ENCODE measurements around the gene METRN.

Gene METRN

DNA sequence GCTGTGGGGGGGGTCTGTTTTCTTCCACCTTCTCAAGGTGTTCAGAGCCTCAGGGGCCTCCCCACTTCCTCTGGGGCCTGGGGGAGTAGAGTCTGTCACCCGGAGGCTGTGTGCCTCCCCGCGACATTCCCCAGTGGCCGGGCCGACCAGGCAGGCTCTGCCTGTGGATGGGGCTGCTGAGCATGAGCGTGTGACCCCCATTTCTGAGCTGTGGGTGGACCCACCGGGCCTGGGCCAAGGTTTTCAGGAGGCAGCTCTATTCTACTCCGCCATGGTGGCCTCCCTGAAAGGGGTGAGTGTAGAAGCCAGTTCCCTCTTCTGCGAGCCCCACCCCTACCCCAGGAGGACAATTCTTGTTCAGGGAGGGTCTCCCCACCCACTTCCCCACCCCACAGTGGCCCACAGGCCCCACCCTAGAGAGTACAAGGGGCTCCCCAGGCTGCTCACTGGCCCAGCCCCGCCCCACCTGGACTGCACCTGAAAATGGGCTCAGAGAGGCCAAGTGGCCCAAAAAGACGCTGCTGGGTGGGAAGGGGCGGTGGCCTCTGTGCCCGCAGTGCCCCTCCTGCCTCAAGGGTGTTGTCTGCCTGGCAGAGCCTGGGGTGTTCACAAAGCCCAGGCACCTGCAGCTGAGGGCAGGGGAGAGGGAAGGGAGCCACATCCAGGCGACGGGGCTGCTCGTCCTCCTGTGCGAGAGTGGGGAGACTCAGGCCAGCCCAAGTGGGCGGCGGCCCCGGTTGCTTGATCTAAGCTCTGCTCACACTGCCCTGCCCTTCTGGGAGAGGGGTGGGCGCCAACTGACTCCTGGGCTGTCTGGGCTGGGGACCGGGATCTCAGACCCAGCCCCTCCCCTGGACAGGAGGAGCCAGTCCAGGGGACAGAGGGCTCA, 47.0 kb downstream of the METRN start:
- DNase-seq: no peak

- no peak for DNase-seq
Measured at GRCh38 chr16:762595-763268, 47.8 kb downstream of the METRN start.

- no peak for DNase-seq
Measured at GRCh38 chr16:763369-764183, 48.7 kb downstream of the METRN start.

DNA sequence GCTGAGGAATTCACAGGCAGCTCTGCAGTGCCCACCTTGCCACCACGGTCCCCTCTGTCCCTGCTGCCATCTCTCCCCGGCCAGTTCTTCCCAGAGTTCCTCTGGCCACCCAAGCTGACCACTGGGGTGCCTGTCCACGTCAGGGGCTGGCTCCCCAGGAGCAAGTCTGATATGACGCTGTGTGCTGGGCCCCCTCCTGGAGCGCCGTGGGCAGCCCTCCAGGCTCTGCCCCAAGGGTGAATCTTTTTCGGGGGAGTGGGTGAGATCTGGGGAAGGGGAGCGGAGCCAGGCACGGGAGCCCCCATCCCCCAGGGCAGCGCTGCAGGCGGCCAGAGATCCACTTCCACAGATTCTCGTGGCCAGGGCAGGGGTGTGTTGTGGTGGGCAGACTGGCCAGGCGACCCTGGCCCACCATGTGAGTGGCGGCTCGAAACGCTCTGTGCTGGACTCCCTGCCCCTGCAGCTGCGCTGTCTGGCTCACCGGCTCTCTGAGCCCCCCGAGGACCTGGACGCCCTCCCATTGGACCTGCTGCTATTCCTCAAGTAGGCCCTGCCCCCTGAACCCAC, 49.3 kb downstream of the METRN start:
- DNase-seq: no peak

GRCh38 chr16:764848-765487, 50.0 kb downstream of the METRN start:
- no peak for DNase-seq

- DNase-seq: no peak
Measured at GRCh38 chr16:765488-765865, 50.6 kb downstream of the METRN start.

DNA sequence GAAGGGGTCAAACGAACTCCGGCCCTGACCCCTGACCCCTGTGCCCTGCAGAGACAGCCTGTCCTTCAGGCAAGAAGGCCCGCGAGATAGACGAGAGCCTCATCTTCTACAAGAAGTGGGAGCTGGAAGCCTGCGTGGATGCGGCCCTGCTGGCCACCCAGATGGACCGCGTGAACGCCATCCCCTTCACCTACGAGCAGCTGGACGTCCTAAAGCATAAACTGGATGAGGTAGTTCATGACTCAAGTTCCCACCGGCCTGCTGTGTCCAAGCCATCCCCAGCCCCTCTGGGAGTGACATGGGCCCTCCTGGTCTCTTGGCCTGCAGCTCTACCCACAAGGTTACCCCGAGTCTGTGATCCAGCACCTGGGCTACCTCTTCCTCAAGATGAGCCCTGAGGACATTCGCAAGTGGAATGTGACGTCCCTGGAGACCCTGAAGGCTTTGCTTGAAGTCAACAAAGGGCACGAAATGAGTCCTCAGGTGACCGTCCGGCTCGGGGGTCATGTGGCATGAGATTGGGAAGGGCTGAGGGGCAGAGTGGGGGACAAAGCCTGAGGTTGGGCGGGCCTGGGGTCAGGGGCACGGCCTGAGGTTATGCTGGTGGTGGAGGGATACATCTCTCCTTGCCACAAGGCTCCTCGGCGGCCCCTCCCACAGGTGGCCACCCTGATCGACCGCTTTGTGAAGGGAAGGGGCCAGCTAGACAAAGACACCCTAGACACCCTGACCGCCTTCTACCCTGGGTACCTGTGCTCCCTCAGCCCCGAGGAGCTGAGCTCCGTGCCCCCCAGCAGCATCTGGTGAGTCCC, 51.3 kb downstream of the METRN start:
- DNase-seq: no peak

- no peak for DNase-seq
Measured at GRCh38 chr16:766820-767640, 52.1 kb downstream of the METRN start.

DNA sequence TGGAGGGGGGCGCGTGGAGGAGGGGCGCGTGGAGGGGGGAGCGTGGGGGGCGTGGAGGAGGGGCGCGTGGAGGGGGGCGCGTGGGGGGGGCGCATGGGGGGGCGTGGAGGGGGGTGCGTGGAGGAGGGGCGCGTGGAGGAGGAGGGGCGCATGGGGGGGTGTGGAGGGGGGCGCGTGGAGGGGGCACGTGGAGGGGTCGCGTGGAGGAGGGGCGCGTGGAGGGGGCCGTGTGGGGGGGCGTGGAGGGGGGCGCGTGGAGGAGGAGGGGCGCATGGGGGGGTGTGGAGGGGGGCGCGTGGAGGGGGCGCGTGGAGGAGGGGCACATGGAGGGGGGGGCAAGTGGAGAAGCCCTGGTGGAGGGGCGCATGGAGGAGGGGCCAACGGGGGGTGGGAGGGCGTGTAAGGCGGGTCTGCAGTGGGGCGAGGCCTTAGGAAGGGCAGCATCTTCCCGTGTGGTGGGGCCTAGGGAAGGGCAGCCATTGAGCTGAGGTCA, 52.9 kb downstream of the METRN start:
- DNase-seq: no peak

DNA sequence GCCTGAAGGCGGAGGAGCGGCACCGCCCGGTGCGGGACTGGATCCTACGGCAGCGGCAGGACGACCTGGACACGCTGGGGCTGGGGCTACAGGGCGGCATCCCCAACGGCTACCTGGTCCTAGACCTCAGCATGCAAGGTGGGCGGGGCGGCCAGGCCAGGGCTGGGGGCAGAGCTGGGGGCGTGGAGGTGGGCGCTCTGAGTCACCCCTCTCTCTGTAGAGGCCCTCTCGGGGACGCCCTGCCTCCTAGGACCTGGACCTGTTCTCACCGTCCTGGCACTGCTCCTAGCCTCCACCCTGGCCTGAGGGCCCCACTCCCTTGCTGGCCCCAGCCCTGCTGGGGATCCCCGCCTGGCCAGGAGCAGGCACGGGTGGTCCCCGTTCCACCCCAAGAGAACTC, 53.5 kb downstream of the METRN start:
- no peak for DNase-seq

All from NCI-H187 (cell line).